GM21528 (cell line): ENCODE data around the gene ATP6V1E1.

Experiments
- ATAC-seq: cut with Tn5 transposase; IDR thresholded peaks from one replicate; pipeline ENCODE4 v1.9.1; 2021; ENCODE audit warnings: mild to moderate bottlenecking, moderate library complexity; ENCODE audit not compliant: unreplicated experiment, low FRiP score

ATP6V1E1 gene

DNA sequence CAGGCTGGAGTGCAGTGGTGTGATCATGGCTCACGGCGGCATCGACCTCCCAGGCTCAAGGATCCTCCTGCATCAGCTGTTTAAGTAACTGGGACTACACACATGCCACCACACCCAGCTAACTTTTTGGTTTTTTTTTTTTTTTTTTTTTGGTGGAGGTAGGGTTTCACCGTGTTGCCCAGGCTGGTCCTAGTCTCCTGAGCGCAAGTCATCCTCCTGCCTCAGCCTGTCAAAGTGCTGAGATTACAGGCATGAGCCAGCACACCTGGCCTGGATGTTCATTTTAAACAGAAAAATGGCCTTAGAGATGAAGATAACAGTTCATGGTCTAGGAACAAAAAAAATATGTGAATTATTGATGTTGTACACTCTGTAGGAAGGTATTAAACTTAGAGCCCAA is 78.9 kb downstream of the ATP6V1E1 start:
- no peak for ATAC-seq

DNA sequence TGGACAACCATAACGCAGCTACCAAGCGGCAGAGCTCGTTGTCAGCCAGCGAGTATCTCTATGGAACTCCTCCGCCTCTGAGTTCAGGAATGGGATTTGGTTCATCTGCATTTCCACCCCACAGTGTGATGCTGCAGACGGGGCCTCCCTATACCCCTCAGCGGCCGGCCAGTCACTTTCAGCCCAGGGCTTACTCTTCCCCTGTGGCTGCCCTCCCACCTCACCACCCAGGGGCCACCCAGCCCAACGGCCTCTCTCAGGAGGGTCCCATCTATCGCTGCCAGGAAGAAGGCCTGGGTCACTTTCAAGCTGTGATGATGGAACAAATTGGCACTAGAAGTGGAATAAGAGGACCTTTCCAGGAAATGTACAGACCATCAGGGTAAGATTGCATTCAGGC is 79.4 kb downstream of the ATP6V1E1 start:
- no peak for ATAC-seq

DNA sequence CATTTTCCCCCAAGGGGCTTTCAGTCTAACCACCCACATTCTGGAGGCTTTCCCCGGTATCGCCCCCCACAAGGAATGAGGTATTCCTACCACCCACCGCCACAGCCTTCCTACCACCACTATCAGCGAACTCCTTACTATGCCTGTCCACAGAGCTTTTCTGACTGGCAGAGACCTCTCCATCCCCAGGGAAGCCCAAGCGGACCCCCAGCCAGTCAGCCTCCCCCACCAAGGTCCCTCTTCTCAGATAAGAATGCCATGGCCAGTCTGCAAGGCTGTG is 79.9 kb downstream of the ATP6V1E1 start:
- no peak for ATAC-seq

DNA sequence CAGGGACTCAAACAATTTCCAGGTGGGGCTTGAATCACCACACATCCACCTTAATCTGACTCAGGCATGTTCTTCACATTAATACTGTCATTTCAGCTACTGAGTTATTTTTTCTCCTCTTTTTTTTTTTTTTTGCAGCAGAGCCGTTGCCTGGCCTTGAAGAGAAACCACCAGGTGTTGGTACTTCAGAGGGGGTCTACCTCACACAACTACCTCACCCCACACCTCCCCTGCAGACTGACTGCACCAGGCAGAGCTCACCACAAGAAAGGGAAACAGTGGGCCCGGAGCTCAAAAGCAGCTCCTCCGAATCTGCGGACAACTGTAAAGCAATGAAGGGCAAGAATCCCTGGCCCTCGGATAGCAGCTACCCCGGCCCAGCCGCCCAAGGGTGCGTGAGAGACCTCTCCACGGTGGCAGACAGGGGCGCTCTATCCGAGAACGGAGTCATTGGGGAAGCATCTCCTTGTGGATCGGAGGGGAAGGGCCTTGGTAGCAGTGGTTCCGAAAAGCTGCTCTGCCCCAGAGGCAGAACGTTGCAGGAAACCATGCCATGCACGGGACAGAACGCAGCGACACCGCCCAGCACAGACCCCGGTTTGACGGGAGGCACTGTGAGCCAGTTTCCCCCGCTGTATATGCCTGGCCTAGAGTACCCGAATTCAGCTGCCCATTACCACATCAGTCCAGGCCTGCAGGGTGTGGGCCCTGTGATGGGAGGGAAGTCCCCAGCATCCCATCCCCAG is 80.4 kb downstream of the ATP6V1E1 start:
- no peak for ATAC-seq

DNA sequence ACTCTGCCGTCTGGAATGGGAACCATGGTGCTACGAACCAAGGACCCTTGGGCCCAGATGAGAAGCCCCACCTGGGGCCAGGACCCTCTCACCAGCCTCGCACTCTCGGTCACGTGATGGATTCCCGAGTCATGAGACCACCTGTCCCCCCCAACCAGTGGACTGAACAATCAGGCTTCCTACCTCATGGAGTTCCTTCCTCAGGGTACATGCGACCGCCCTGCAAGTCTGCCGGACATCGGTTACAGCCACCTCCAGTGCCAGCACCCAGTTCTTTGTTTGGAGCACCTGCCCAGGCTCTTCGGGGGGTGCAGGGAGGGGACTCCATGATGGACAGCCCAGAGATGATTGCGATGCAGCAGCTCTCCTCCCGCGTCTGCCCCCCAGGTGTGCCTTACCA is 86.1 kb downstream of the ATP6V1E1 start:
- ATAC-seq = no peak
